Measurements from ENCODE around the gene MAP7D1.
"Not testable (repeated sequence)": the region's sequence is repeated elsewhere in the genome, so short reads cannot be mapped to it uniquely, and the experiment has no call there.

MAP7D1 gene

GRCh38 chr1:36204347-36204909 lies 48.5 kb downstream of the MAP7D1 start:
- H3K4me1 ChIP-seq (ENCODE audit: insufficient read depth, low read length) = peaks cover 3% of the 10 kb centered on the region
- H3K9ac ChIP-seq (ENCODE audit: low read depth, low read length) = no peak overlapping the region
- no peaks in the 10 kb centered on the region for H3K9me3 ChIP-seq (ENCODE audit: control insufficient read depth, insufficient read depth, low read length)
- H3K36me3 ChIP-seq (ENCODE audit: insufficient read depth, low read length) = no peaks in the 10 kb centered on the region

- no peak overlapping the region for H3K9ac ChIP-seq (ENCODE audit: low read depth, low read length)
- no peaks in the 10 kb centered on the region for H3K9me3 ChIP-seq (ENCODE audit: control insufficient read depth, insufficient read depth, low read length)
Measured at GRCh38 chr1:36206323-36206858, 50.4 kb downstream of the MAP7D1 start.

GRCh38 chr1:36207339-36207738 lies 51.4 kb downstream of the MAP7D1 start:
- Histone ChIP-seq H3K9me3 (ENCODE audit: control insufficient read depth, insufficient read depth, low read length) (no peaks in the 10 kb centered on the region), H3K4me1 (ENCODE audit: insufficient read depth, low read length) (peaks cover 3% of the 10 kb centered on the region), H3K9ac (ENCODE audit: low read depth, low read length) (no peak overlapping the region), H3K36me3 (ENCODE audit: insufficient read depth, low read length) (no peaks in the 10 kb centered on the region)

More at GRCh38 chr1:36206323-36206858, 50.4 kb downstream of the MAP7D1 start:
- Histone ChIP-seq H3K4me1 (ENCODE audit: insufficient read depth, low read length) (peaks cover 3% of the 10 kb centered on the region), H3K36me3 (ENCODE audit: insufficient read depth, low read length) (no peaks in the 10 kb centered on the region)

- no peaks in the 10 kb centered on the region; the same call in 1 of the 2 replicates for H3K4me1 ChIP-seq (ENCODE audit: insufficient read depth, low read length)
- no peaks in the 10 kb centered on the region for H3K9me3 ChIP-seq (ENCODE audit: control insufficient read depth, insufficient read depth, low read length)
- no peaks in the 10 kb centered on the region for H3K36me3 ChIP-seq (ENCODE audit: insufficient read depth, low read length)
- H3K9ac ChIP-seq (ENCODE audit: low read depth, low read length) = no peak overlapping the region
Measured at GRCh38 chr1:36208978-36209703, 53.2 kb downstream of the MAP7D1 start.

- H3K4me1 ChIP-seq (ENCODE audit: insufficient read depth, low read length) = no peaks in the 10 kb centered on the region; the same call in 1 of the 2 replicates
- no peaks in the 10 kb centered on the region for H3K36me3 ChIP-seq (ENCODE audit: insufficient read depth, low read length)
- no peak overlapping the region for H3K9ac ChIP-seq (ENCODE audit: low read depth, low read length)
- no peaks in the 10 kb centered on the region for H3K9me3 ChIP-seq (ENCODE audit: control insufficient read depth, insufficient read depth, low read length)
Measured at GRCh38 chr1:36211307-36211706, 55.3 kb downstream of the MAP7D1 start.

GRCh38 chr1:36211841-36212240 lies 55.9 kb downstream of the MAP7D1 start:
- Histone ChIP-seq H3K9ac (ENCODE audit: low read depth, low read length) (no peak overlapping the region), H3K36me3 (ENCODE audit: insufficient read depth, low read length) (no peaks in the 10 kb centered on the region), H3K4me1 (ENCODE audit: insufficient read depth, low read length) (no peaks in the 10 kb centered on the region; the same call in 1 of the 2 replicates), H3K9me3 (ENCODE audit: control insufficient read depth, insufficient read depth, low read length) (no peaks in the 10 kb centered on the region)

- no peak overlapping the region for H3K9ac ChIP-seq (ENCODE audit: low read depth, low read length)
- H3K4me1 ChIP-seq (ENCODE audit: insufficient read depth, low read length) = no peaks in the 10 kb centered on the region; the same call in 1 of the 2 replicates
- no peaks in the 10 kb centered on the region for H3K36me3 ChIP-seq (ENCODE audit: insufficient read depth, low read length)
- H3K9me3 ChIP-seq (ENCODE audit: control insufficient read depth, insufficient read depth, low read length) = no peaks in the 10 kb centered on the region
Measured at GRCh38 chr1:36212782-36213181, 56.8 kb downstream of the MAP7D1 start.

GRCh38 chr1:36217670-36218069 lies 61.7 kb downstream of the MAP7D1 start:
- Histone ChIP-seq H3K9me3 (ENCODE audit: control insufficient read depth, insufficient read depth, low read length) (no peaks in the 10 kb centered on the region), H3K9ac (ENCODE audit: low read depth, low read length) (no peak overlapping the region), H3K4me1 (ENCODE audit: insufficient read depth, low read length) (no peaks in the 10 kb centered on the region), H3K36me3 (ENCODE audit: insufficient read depth, low read length) (no peaks in the 10 kb centered on the region; the same call in 1 of the 2 replicates)

GRCh38 chr1:36221901-36222300 lies 65.9 kb downstream of the MAP7D1 start:
- H3K36me3 ChIP-seq (ENCODE audit: insufficient read depth, low read length); H3K9ac ChIP-seq (ENCODE audit: low read depth, low read length); H3K4me1 ChIP-seq (ENCODE audit: insufficient read depth, low read length); H3K9me3 ChIP-seq (ENCODE audit: control insufficient read depth, insufficient read depth, low read length): not testable (repeated sequence)

GRCh38 chr1:36222481-36223380 lies 66.8 kb downstream of the MAP7D1 start:
- peak overlapping the region; percentile 91 for H3K9ac ChIP-seq (ENCODE audit: low read depth, low read length)
- no peaks in the 10 kb centered on the region for H3K9me3 ChIP-seq (ENCODE audit: control insufficient read depth, insufficient read depth, low read length)
- peaks cover 4% of the 10 kb centered on the region; the same call in 1 of the 2 replicates for H3K36me3 ChIP-seq (ENCODE audit: insufficient read depth, low read length)
- no peaks in the 10 kb centered on the region for H3K4me1 ChIP-seq (ENCODE audit: insufficient read depth, low read length)

GRCh38 chr1:36223381-36223995 lies 67.5 kb downstream of the MAP7D1 start:
- Histone ChIP-seq H3K9ac (ENCODE audit: low read depth, low read length) (peak overlapping the region; percentile 91), H3K9me3 (ENCODE audit: control insufficient read depth, insufficient read depth, low read length) (no peaks in the 10 kb centered on the region), H3K4me1 (ENCODE audit: insufficient read depth, low read length) (no peaks in the 10 kb centered on the region), H3K36me3 (ENCODE audit: insufficient read depth, low read length) (peaks cover 4% of the 10 kb centered on the region; the same call in 1 of the 2 replicates)

GRCh38 chr1:36223996-36224536 lies 68.1 kb downstream of the MAP7D1 start, which contains the start of gene THRAP3:
Gene THRAP3 (plus strand): TSS chr1:36224443. CDS start chr1:36282564, 58,121 bp downstream.
- Histone ChIP-seq H3K4me1 (ENCODE audit: insufficient read depth, low read length) (no peaks in the 10 kb centered on the region), H3K36me3 (ENCODE audit: insufficient read depth, low read length) (peaks cover 4% of the 10 kb centered on the region; the same call in 1 of the 2 replicates), H3K9ac (ENCODE audit: low read depth, low read length) (peak within 1 kb of the TSS; percentile 98), H3K9me3 (ENCODE audit: control insufficient read depth, insufficient read depth, low read length) (no peaks in the 10 kb centered on the region)

GRCh38 chr1:36224537-36225282 lies 68.8 kb downstream of the MAP7D1 start:
- H3K36me3 ChIP-seq (ENCODE audit: insufficient read depth, low read length) = peaks cover 4% of the 10 kb centered on the region; the same call in 1 of the 2 replicates
- no peaks in the 10 kb centered on the region for H3K9me3 ChIP-seq (ENCODE audit: control insufficient read depth, insufficient read depth, low read length)
- peak overlapping the region; percentile 98 for H3K9ac ChIP-seq (ENCODE audit: low read depth, low read length)
- no peaks in the 10 kb centered on the region for H3K4me1 ChIP-seq (ENCODE audit: insufficient read depth, low read length)

All from ES-I3 (cell line).